BLaER1 (cell line): Measurements from ENCODE around the gene GRAMD1A.
A peak's percentile ranks its signal among the peaks of the same experiment; 100 is the strongest.
"Not testable (repeated sequence)": the region's sequence is repeated elsewhere in the genome, so short reads cannot be mapped to it uniquely, and the experiment has no call there.

ENCODE experiments used
- H3K27ac ChIP-seq: shearing (Covaris generic); formaldehyde crosslinking; 2 replicates; pipeline ENCODE4 v1.8.1; 2022
- H3K27me3 ChIP-seq: shearing (Covaris generic); formaldehyde crosslinking; 2 replicates; pipeline ENCODE4 v1.8.1; 2022
- H3K36me3 ChIP-seq: shearing (Covaris generic); formaldehyde crosslinking; 2 replicates; pipeline ENCODE4 v1.8.1; 2022
- H3K4me1 ChIP-seq: shearing (Covaris generic); formaldehyde crosslinking; 2 replicates; pipeline ENCODE4 v1.8.1; 2022
- H3K4me2 ChIP-seq: shearing (Covaris generic); formaldehyde crosslinking; 2 replicates; pipeline ENCODE4 v1.8.1; 2022
- H3K4me3 ChIP-seq: shearing (Covaris generic); formaldehyde crosslinking; 2 replicates; pipeline ENCODE4 v1.8.1; 2022
- H3K9ac ChIP-seq: shearing (Covaris generic); formaldehyde crosslinking; 2 replicates; pipeline ENCODE4 v1.8.1; 2022
- H3K9me3 ChIP-seq: shearing (Covaris generic); formaldehyde crosslinking; 2 replicates; pipeline ENCODE4 v1.8.1; 2022
- H4K20me1 ChIP-seq: shearing (Covaris generic); formaldehyde crosslinking; 2 replicates; pipeline ENCODE4 v1.8.1; 2022
- Cebpa-rat ChIP-seq: shearing (Covaris generic); IDR thresholded peaks from 2 replicates; pipeline ENCODE4 v1.8.1; 2022

GRAMD1A gene

DNA sequence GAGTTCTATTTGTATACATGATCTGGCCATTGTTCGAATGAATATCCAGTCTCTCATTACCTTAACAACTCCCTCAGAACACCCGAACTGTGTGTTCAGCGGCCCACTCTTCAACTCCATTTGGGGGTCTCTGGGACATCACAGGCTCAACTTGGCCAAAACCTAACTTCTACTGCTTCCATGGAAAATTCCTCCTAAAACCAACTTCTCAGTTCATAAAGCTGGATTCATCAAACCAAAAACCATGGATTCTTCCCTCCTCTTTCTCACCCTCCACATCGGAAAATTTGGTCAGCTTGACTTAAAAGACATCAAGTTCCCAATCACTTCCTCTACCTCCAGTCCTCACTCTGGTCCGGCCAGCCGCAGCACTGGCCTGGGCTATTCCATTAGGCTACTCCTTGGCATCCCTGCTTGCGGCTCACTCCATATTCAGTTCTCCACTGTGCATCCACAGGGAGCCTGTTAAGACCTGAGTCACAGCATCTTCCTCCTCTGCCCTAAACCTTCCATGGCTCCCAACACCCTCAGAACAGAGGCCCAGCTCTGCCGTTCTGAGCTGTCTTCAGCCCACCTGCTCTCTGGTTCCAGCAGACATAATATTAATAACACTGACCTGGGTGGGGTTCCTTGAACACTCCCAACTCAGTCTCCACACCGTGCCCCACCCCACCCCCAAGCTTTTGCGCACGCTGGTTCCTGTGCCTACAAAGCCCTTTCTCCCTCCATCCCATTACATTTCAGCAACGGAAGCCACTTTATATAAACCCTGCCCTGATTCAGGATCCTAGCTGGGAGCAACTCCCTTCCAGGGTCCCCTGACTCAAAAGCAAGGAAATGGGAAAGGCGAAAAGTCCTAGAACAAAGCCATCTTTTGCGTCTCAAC, 37.2 kb upstream of the GRAMD1A start:
- H3K4me1 ChIP-seq = peaks cover 16% of the 10 kb centered on the region
- H4K20me1 ChIP-seq = no peaks in the 10 kb centered on the region
- H3K9me3 ChIP-seq = peaks cover 77% of the 10 kb centered on the region
- peak overlapping the region; percentile 88 for H3K9ac ChIP-seq
- peak overlapping the region; percentile 92 for H3K4me3 ChIP-seq
- H3K27ac ChIP-seq = peak overlapping the region; percentile 88
- H3K4me2 ChIP-seq = peak overlapping the region; percentile 89
- 0 out of 2 replicates have a peak, but pooled peaks cover 8% of the 10 kb centered on the region for H3K27me3 ChIP-seq
- peaks cover 44% of the 10 kb centered on the region for H3K36me3 ChIP-seq
- no peak for TF ChIP-seq Cebpa-rat

GRCh38 chr19:34963573-34964406, 36.3 kb upstream of the GRAMD1A start, which contains the start of gene ZNF792:
Gene ZNF792 (minus strand): TSS chr19:34964229. CDS start chr19:34963662, 567 bp downstream.
- Histone ChIP-seq H3K36me3 (peaks cover 35% of the 10 kb centered on the region), H3K4me3 (peak within 1 kb of the TSS; percentile 92), H3K9me3 (peaks cover 77% of the 10 kb centered on the region), H3K9ac (peak within 1 kb of the TSS; percentile 88), H3K4me1 (peaks cover 16% of the 10 kb centered on the region), H3K4me2 (peak within 1 kb of the TSS; percentile 89), H4K20me1 (no peaks in the 10 kb centered on the region), H3K27me3 (0 out of 2 replicates have a peak, but pooled peaks cover 8% of the 10 kb centered on the region), H3K27ac (peak within 1 kb of the TSS; percentile 88)
- TF ChIP-seq Cebpa-rat = no peak

GRCh38 chr19:34964598-34964997, 35.5 kb upstream of the GRAMD1A start:
- Histone ChIP-seq H3K4me2 (peak overlapping the region; percentile 89; the same call in 1 of the 2 replicates), H4K20me1 (no peaks in the 10 kb centered on the region), H3K4me3 (0 out of 2 replicates have a peak overlapping the region, but pooled peaks have one; percentile 92), H3K27ac (no peak overlapping the region), H3K27me3 (0 out of 2 replicates have a peak, but pooled peaks cover under 1% of the 10 kb centered on the region), H3K9me3 (peaks cover 77% of the 10 kb centered on the region), H3K4me1 (peaks cover 16% of the 10 kb centered on the region), H3K36me3 (peaks cover 27% of the 10 kb centered on the region), H3K9ac (no peak overlapping the region)
- TF ChIP-seq Cebpa-rat = no peak

GRCh38 chr19:34965505-34965904, 34.6 kb upstream of the GRAMD1A start:
- H3K4me3 ChIP-seq, H3K4me2 ChIP-seq, H3K9ac ChIP-seq, H3K27me3 ChIP-seq, H3K27ac ChIP-seq, H4K20me1 ChIP-seq: not testable (repeated sequence)
- H3K36me3 ChIP-seq = peaks cover 18% of the 10 kb centered on the region
- H3K9me3 ChIP-seq = peaks cover 77% of the 10 kb centered on the region
- H3K4me1 ChIP-seq = peaks cover 16% of the 10 kb centered on the region

- TF ChIP-seq Cebpa-rat = no peak
Measured at GRCh38 chr19:34967551-34967950, 32.6 kb upstream of the GRAMD1A start.

GRCh38 chr19:34969721-34970120, 30.4 kb upstream of the GRAMD1A start:
- H3K9ac ChIP-seq = no peak overlapping the region
- no peak overlapping the region for H3K4me2 ChIP-seq
- H3K36me3 ChIP-seq = no peaks in the 10 kb centered on the region
- H4K20me1 ChIP-seq = no peaks in the 10 kb centered on the region
- no peaks in the 10 kb centered on the region for H3K27me3 ChIP-seq
- H3K27ac ChIP-seq = no peak overlapping the region
- peaks cover 59% of the 10 kb centered on the region for H3K9me3 ChIP-seq
- peaks cover 15% of the 10 kb centered on the region for H3K4me1 ChIP-seq
- no peak for TF ChIP-seq Cebpa-rat
- no peak overlapping the region for H3K4me3 ChIP-seq

More at GRCh38 chr19:34967551-34967950, 32.6 kb upstream of the GRAMD1A start:
- Histone ChIP-seq H3K9ac (no peak overlapping the region), H4K20me1 (no peaks in the 10 kb centered on the region), H3K4me2 (no peak overlapping the region), H3K27ac (no peak overlapping the region), H3K27me3 (no peaks in the 10 kb centered on the region), H3K4me3 (no peak overlapping the region), H3K9me3 (peaks cover 63% of the 10 kb centered on the region), H3K36me3 (no peaks in the 10 kb centered on the region), H3K4me1 (peaks cover 6% of the 10 kb centered on the region)

- not testable (repeated sequence) for H3K4me2 ChIP-seq, H4K20me1 ChIP-seq, H3K27ac ChIP-seq, H3K9ac ChIP-seq, H3K27me3 ChIP-seq, H3K36me3 ChIP-seq, H3K4me3 ChIP-seq
- peaks cover 15% of the 10 kb centered on the region for H3K4me1 ChIP-seq
- peaks cover 57% of the 10 kb centered on the region for H3K9me3 ChIP-seq
Measured at GRCh38 chr19:34970185-34970780, 29.8 kb upstream of the GRAMD1A start.

GRCh38 chr19:34972163-34972705, 27.9 kb upstream of the GRAMD1A start:
- Histone ChIP-seq H3K9me3 (peaks cover 51% of the 10 kb centered on the region), H3K4me2 (no peak overlapping the region), H3K27ac (no peak overlapping the region), H3K4me1 (peaks cover 15% of the 10 kb centered on the region), H3K4me3 (no peak overlapping the region), H4K20me1 (no peaks in the 10 kb centered on the region), H3K36me3 (no peaks in the 10 kb centered on the region), H3K27me3 (no peaks in the 10 kb centered on the region), H3K9ac (no peak overlapping the region)
- no peak for TF ChIP-seq Cebpa-rat

DNA sequence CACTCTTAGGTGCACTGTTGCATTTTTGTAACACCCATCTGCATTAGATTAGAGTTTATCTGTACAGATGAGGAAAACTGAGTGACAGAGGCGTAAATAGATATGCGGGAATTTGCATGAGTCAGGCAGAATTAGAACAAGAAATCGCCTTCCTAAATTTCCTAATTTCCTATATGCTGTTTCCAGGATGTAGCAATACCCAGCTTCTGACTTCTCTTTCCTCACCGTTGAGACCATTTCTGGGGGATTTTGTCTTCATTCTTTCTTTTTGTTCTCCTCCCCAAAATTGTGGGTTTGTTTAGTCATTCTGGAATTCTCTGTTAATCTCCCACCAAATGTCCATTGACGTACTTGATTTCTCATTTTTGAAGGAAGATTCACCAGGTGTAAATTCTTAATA, 25.5 kb upstream of the GRAMD1A start:
- Histone ChIP-seq H3K27ac (no peak overlapping the region), H3K4me2 (peak overlapping the region; percentile 67), H4K20me1 (no peaks in the 10 kb centered on the region), H3K4me3 (no peak overlapping the region), H3K9ac (no peak overlapping the region), H3K9me3 (peaks cover 29% of the 10 kb centered on the region), H3K36me3 (no peaks in the 10 kb centered on the region), H3K27me3 (no peaks in the 10 kb centered on the region), H3K4me1 (peaks cover 15% of the 10 kb centered on the region)
- no peak for TF ChIP-seq Cebpa-rat
